Hepatocyte (in vitro differentiated cells): ENCODE measurements around the gene ANKS4B.

Experiments used
- EZH2phosphoT487 ChIP-seq: fragments of 200-600 bp; sonication (generic); IDR thresholded peaks from one replicate; pipeline ENCODE4 v1.6.1; 2018; ENCODE audit warnings: antibody characterized with exemption, mild to moderate bottlenecking, low read depth, moderate library complexity; ENCODE audit not compliant: unreplicated experiment, severe bottlenecking
- TF ChIP-seq, protein P1 (sequence below): fragments of 200-600 bp; sonication (generic); IDR thresholded peaks from 2 replicates; pipeline ENCODE4 v1.5.1; 2016; ENCODE audit warnings: antibody characterized with exemption, mild to moderate bottlenecking; ENCODE audit not compliant: poor library complexity

DNA sequence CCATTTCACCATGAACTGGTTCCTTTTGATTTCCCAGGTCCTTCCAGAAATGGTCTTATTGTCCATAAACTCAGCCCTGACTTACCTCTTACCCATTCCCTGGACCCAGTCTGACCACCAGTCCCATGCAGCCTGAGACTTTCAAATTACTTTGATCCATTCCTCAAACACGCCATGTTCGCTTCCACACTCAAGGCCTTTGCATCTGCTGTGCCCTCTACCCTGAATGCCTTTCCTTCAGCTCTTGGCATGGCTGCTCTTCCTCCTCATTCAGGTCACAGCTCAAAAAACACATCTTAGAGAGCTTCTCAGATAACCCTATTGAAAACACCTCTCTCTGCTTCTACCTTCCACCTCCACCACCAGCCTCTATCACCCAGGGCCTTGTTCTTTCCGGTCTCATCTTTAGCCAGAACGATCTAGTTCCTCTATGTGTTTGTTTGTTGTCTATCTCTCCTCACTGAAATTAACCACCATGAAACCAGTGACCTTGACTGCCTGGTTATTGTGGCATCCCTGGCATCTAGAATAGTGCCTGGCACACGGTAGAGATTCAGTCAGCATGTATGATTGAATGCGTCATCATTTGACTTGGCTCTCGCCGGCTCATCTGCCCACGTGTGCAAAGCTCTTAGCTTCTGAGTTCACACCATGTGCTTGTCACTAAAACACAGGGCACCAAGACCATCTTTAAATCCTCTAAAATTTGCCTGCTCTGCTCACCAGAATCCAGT is 31.8 kb downstream of the ANKS4B start:
- TF ChIP-seq, protein P1, sequence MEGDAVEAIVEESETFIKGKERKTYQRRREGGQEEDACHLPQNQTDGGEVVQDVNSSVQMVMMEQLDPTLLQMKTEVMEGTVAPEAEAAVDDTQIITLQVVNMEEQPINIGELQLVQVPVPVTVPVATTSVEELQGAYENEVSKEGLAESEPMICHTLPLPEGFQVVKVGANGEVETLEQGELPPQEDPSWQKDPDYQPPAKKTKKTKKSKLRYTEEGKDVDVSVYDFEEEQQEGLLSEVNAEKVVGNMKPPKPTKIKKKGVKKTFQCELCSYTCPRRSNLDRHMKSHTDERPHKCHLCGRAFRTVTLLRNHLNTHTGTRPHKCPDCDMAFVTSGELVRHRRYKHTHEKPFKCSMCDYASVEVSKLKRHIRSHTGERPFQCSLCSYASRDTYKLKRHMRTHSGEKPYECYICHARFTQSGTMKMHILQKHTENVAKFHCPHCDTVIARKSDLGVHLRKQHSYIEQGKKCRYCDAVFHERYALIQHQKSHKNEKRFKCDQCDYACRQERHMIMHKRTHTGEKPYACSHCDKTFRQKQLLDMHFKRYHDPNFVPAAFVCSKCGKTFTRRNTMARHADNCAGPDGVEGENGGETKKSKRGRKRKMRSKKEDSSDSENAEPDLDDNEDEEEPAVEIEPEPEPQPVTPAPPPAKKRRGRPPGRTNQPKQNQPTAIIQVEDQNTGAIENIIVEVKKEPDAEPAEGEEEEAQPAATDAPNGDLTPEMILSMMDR, result no peak
- TF ChIP-seq EZH2phosphoT487, result no peak
